ENCODE data around the gene TET2.
"Not testable (repeated sequence)": the region's sequence is repeated elsewhere in the genome, so short reads cannot be mapped to it uniquely, and the experiment has no call there.

The TET2 gene

GRCh38 chr4:105296672-105297071 is 150.0 kb downstream of the TET2 start:
- DNase-seq, result no peak

GRCh38 chr4:105299027-105299426 is 152.4 kb downstream of the TET2 start:
- DNase-seq, result not testable (repeated sequence)

DNA sequence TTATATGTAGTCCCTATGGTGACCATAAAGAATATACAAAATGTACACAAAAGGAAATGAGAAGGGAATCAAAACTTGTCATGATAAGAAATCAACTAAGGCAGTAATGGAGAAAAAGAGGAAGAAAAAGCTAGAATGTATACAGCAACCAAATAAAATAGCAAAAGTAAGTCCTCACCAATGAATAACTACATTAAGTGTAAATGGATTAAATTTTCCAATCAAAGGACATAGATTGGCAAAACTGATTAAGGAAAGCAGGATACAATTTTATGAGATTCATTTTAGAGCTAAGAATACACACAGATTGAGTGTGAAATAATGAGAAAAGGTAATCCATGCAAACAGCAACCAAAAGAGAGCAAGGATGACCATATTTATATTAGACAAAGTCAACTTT is 157.4 kb downstream of the TET2 start:
- DNase-seq, result no peak

- DNase-seq, result no peak
Measured at GRCh38 chr4:105305019-105305836, 158.6 kb downstream of the TET2 start.

- no peak for DNase-seq
Measured at GRCh38 chr4:105306158-105306781, 159.6 kb downstream of the TET2 start.

DNA sequence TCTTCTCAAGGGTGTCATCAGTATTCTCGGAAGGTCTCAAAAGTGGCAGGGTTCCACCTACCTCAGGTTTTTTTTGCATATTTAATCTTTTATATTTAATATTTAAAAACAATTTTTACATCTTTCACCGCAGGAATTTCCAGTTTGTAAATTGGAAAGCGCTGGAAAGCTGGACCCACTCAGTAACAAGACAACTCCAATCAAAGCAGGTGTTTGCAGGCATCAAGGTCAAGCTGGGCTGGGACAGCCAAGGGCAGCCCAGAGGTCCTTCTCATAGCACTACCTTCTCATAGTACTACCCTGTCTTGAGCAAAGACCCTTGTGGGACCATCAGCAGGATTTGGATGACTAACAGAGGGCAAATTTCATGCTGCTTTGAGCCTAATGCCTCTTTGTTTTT is 160.1 kb downstream of the TET2 start:
- DNase-seq, result no peak

DNA sequence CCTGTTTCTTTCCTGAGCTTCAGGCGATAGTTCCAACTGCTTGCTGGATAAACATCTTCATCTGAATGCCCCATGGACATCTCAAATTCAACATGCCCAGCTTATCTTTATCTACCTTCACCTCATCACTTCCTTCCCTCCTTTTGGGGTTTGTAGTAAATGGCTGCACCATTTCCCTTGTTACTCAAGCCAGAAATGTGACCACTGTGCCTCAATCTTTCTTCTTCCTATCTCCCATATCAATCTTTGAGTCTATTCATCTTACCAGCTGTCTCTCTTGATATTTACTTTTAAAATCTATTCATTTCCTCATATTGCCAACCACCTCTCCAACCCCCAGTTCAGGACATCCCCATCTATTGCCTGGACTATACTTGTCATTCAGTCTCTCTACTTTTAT is 171.8 kb downstream of the TET2 start:
- DNase-seq, result no peak

DNA sequence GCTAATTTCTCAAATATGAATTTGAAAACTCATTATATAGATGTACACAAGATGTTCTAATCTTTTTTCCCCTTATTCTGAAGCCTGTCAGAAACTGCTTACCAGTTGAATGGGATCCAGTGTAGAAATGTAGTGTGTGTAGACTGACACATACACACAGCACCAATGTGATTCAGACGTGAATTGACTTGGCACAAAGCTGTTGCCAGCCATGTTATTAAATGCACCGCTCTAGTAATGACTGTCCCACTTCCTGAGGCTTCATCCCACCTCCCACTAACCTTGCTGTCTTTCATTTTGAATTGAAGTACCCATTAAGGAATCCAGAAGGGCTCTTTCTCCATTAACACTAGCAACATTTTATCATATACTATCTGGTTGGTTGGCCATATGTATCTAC is 180.5 kb downstream of the TET2 start:
- no peak for DNase-seq

DNA sequence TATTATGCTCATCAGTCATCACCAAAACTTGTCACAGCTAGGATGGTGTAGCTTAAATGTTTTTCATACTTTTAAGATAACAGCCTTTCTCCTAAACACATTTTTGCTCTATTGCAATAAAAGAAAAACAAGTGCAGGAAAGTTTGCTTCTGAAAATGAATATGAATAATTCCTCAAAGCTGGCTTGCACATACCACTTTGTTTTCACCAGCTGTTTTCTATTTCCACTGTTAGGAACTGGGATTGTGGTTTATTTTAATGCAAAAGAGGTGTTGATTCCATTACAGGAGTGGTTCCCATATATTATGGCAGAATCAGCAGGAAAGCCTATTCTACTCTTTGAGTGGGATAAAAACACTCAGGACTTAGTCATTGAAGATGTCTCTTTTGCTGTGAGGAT is 181.3 kb downstream of the TET2 start:
- DNase-seq, result peak; percentile 6

DNA sequence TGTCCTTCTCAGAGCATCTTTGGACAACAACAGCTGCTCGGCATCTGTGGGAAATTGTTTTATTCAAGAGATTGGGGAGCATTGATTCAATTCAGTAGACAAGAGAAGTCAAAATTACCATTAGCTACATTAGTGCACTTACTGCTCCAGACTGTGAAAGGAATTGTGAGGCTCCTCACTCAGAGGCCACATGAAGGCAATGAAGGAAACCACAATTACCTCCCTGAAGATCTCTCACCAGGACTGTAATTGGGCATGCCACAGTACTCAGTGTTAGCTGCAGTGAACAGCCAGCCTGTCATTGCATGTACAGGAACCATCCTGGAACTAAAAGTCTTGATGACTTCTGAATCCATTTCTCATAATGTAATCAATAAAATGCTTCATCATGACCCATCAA is 182.4 kb downstream of the TET2 start:
- DNase-seq, result no peak

All from fibroblast of skin of right biceps (primary cell).